GM19023 (cell line): ENCODE results near the gene RACGAP1.

Experiments used
- ATAC-seq: cut with Tn5 transposase; IDR thresholded peaks from one replicate; pipeline ENCODE4 v1.9.1; 2021; ENCODE audit warnings: mild to moderate bottlenecking, moderate library complexity; ENCODE audit not compliant: unreplicated experiment

The RACGAP1 gene

GRCh38 chr12:49944046-49944445, 81.2 kb downstream of the RACGAP1 start:
- no peak for ATAC-seq

GRCh38 chr12:49943625-49943960, 81.7 kb downstream of the RACGAP1 start:
- ATAC-seq, result no peak

- ATAC-seq, result no peak
These were observed 82.2 kb downstream of the RACGAP1 start for GRCh38 chr12:49942921-49943624.

GRCh38 chr12:49942512-49942893, 82.8 kb downstream of the RACGAP1 start:
- no peak for ATAC-seq

- no peak for ATAC-seq
These were observed 83.5 kb downstream of the RACGAP1 start for GRCh38 chr12:49941556-49942511.

GRCh38 chr12:49939707-49940106, 85.6 kb downstream of the RACGAP1 start:
- ATAC-seq, result no peak

- no peak for ATAC-seq
These were observed 86.0 kb downstream of the RACGAP1 start for GRCh38 chr12:49939307-49939706.
